ENCODE results near the gene WRNIP1. TPM values are rescaled to one million over a fixed set of nuclear protein-coding genes. Genes with fewer than 3 reads are reported as not detected.

The WRNIP1 gene
- total and polyA plus RNA-seq, 2 of the 8 experiments (the other 6 are each of a cell fraction or from before 2014, with no cell fraction given): 38.2 to 39.2 TPM

GRCh38 chr6:2753110-2753489, 12.1 kb upstream of the WRNIP1 start (continued):
- TF ChIP-seq SAP30 (IDR thresholded peaks at IDR 0.05; ENCODE audit: insufficient read depth, insufficient replicate concordance, low read length) (no peak), CEBPB (IDR thresholded peaks at IDR 0.05; ENCODE audit: low read depth, low read length) (no peak)

All from H1 (cell line).